Stimulated activated CD8-positive, alpha-beta memory T cell treated with anti-CD3 and anti-CD28 coated beads, Interleukin-15, amount 100 ng/mL, for 1 hour (primary cell): Measurements from ENCODE around the gene SENP3.
"Not testable (repeated sequence)": the region's sequence is repeated elsewhere in the genome, so short reads cannot be mapped to it uniquely, and the experiment has no call there.

Experiments
- DNase-seq: peaks from one replicate; pipeline ENCODE4 v3.0.0-alpha.2; 2020; ENCODE audit warnings: low read depth

SENP3 gene

GRCh38 chr17:7597561-7597960 is 35.8 kb downstream of the SENP3 start:
- DNase-seq, result not testable (repeated sequence)

GRCh38 chr17:7606280-7606679 is 44.6 kb downstream of the SENP3 start:
- no peak for DNase-seq

GRCh38 chr17:7610641-7611040 is 48.9 kb downstream of the SENP3 start:
- no peak for DNase-seq

GRCh38 chr17:7611635-7612293 is 50.0 kb downstream of the SENP3 start:
- DNase-seq, result no peak

- DNase-seq, result no peak
These were observed 50.5 kb downstream of the SENP3 start for GRCh38 chr17:7612294-7612640.

GRCh38 chr17:7613769-7614424 is 52.2 kb downstream of the SENP3 start:
- DNase-seq, result no peak

GRCh38 chr17:7614425-7615264 is 52.9 kb downstream of the SENP3 start, which contains the start of gene FXR2:
TSS of gene FXR2 (minus strand) at chr17:7614897. CDS start at chr17:7614532, 365 bp downstream.
- DNase-seq, result peak; percentile 94

- DNase-seq, result no peak
These were observed 53.6 kb downstream of the SENP3 start for GRCh38 chr17:7615265-7615747.

GRCh38 chr17:7618608-7619007 is 56.9 kb downstream of the SENP3 start:
- no peak for DNase-seq

- no peak for DNase-seq
These were observed 59.1 kb downstream of the SENP3 start for GRCh38 chr17:7620835-7621234.
